ENCODE results near the gene PRRC2A.

Gene PRRC2A

GRCh38 chr6:31620586-31621319 lies at the start of gene PRRC2A:
Gene PRRC2A (plus strand): TSS chr6:31620715. CDS start chr6:31622790, 2,075 bp downstream.
- DNase-seq, result peak; percentile 91

DNA sequence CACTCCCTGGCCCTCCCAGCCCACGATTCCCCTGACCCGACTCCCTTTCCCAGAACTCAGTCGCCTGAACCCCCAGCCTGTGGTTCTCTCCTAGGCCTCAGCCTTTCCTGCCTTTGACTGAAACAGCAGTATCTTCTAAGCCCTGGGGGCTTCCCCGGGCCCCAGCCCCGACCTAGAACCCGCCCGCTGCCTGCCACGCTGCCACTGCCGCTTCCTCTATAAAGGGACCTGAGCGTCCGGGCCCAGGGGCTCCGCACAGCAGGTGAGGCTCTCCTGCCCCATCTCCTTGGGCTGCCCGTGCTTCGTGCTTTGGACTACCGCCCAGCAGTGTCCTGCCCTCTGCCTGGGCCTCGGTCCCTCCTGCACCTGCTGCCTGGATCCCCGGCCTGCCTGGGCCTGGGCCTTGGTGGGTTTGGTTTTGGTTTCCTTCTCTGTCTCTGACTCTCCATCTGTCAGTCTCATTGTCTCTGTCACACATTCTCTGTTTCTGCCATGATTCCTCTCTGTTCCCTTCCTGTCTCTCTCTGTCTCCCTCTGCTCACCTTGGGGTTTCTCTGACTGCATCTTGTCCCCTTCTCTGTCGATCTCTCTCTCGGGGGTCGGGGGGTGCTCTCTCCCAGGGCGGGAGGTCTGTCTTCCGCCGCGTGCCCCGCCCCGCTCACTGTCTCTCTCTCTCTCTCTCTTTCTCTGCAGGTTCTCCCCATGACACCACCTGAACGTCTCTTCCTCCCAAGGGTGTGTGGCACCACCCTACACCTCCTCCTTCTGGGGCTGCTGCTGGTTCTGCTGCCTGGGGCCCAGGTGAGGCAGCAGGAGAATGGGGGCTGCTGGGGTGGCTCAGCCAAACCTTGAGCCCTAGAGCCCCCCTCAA lies 48.2 kb upstream of the PRRC2A start, which contains the start of gene LTA:
Gene LTA, plus strand, starts transcription at position 249 of the 871 bp plus-strand sequence. Its CDS starts 454 bp downstream, at position 703.
- no peak for DNase-seq

DNA sequence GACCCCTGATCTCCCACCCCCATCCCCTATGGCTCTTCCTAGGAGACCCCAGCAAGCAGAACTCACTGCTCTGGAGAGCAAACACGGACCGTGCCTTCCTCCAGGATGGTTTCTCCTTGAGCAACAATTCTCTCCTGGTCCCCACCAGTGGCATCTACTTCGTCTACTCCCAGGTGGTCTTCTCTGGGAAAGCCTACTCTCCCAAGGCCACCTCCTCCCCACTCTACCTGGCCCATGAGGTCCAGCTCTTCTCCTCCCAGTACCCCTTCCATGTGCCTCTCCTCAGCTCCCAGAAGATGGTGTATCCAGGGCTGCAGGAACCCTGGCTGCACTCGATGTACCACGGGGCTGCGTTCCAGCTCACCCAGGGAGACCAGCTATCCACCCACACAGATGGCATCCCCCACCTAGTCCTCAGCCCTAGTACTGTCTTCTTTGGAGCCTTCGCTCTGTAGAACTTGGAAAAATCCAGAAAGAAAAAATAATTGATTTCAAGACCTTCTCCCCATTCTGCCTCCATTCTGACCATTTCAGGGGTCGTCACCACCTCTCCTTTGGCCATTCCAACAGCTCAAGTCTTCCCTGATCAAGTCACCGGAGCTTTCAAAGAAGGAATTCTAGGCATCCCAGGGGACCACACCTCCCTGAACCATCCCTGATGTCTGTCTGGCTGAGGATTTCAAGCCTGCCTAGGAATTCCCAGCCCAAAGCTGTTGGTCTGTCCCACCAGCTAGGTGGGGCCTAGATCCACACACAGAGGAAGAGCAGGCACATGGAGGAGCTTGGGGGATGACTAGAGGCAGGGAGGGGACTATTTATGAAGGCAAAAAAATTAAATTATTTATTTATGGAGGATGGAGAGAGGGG lies 47.0 kb upstream of the PRRC2A start:
- DNase-seq, result no peak

- no peak for DNase-seq
Measured at GRCh38 chr6:31574106-31575061, 46.1 kb upstream of the PRRC2A start.

GRCh38 chr6:31575335-31575901 lies 45.1 kb upstream of the PRRC2A start, which contains the start of gene TNF:
Gene TNF (plus strand): TSS chr6:31575565. CDS start chr6:31575742, 177 bp downstream.
- DNase-seq, result no peak

GRCh38 chr6:31575952-31576685 lies 44.4 kb upstream of the PRRC2A start:
- DNase-seq, result no peak

DNA sequence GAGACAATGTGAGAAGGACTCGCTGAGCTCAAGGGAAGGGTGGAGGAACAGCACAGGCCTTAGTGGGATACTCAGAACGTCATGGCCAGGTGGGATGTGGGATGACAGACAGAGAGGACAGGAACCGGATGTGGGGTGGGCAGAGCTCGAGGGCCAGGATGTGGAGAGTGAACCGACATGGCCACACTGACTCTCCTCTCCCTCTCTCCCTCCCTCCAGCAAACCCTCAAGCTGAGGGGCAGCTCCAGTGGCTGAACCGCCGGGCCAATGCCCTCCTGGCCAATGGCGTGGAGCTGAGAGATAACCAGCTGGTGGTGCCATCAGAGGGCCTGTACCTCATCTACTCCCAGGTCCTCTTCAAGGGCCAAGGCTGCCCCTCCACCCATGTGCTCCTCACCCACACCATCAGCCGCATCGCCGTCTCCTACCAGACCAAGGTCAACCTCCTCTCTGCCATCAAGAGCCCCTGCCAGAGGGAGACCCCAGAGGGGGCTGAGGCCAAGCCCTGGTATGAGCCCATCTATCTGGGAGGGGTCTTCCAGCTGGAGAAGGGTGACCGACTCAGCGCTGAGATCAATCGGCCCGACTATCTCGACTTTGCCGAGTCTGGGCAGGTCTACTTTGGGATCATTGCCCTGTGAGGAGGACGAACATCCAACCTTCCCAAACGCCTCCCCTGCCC lies 43.5 kb upstream of the PRRC2A start:
- no peak for DNase-seq

DNA sequence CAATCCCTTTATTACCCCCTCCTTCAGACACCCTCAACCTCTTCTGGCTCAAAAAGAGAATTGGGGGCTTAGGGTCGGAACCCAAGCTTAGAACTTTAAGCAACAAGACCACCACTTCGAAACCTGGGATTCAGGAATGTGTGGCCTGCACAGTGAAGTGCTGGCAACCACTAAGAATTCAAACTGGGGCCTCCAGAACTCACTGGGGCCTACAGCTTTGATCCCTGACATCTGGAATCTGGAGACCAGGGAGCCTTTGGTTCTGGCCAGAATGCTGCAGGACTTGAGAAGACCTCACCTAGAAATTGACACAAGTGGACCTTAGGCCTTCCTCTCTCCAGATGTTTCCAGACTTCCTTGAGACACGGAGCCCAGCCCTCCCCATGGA lies 42.9 kb upstream of the PRRC2A start:
- no peak for DNase-seq

GRCh38 chr6:31578184-31579118 lies 42.1 kb upstream of the PRRC2A start:
- no peak for DNase-seq

DNA sequence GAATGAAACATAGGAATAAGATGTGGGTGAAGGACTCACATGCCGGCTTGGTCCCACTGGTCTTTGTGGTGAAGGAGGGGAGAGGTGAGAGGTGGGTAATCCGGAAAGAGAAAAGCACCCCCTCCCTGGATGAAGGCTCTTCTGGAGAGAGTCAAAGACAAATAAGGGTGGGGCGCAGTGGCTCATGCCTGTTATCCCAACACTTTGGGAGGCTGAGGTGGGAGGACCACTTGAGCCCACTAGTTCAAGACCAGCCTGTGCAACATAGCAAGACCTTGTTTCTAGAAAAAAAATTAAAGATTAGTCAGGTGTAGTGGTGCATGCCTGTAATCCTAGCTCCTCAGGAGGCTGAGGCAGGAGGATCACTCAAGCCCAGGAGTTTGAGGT lies 41.4 kb upstream of the PRRC2A start:
- no peak for DNase-seq

DNA sequence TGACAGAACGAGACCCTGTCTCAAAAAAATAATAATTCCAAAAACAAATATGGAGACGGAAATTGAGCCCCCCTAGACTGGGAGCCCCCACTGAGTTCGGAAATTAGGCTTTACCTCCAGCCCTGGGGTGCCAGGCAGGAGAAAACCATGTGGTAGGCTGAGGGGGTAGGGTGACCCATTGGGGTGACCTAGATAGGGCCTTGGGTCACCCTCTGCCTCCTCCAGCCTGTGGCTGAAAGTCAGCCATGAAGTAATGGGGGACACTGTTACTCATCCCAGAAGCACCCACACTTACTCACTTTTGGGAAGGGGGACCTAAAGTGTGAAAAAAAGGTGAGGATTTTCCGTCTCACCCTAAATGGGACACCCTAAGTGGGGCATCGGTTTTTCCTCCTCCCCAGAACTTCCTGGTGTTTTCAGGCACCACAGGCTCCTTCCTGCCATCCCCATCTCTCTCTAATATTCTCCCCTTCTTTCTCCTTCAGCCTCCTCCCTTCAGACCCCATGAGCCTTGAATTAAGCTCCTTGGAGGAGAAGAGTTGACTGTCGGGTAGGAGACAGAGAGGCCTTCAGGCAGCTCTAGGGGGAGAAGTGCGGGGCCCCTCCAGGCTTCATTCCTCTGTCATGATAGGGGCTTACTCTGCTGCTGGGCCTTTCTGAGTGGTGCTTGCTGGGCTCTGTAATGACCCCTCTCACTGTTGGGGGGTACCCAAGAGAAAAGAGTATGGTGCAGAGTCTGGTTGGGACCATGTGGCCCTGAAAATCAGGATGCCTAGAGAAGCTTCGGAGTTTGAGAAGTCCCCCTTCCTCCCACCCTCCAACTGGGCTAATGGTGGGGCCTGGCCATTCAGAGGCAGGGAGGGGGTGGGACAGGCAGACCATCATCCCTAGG lies 40.7 kb upstream of the PRRC2A start:
- no peak for DNase-seq

GRCh38 chr6:31580438-31580740 lies 40.1 kb upstream of the PRRC2A start:
- DNase-seq, result no peak

DNA sequence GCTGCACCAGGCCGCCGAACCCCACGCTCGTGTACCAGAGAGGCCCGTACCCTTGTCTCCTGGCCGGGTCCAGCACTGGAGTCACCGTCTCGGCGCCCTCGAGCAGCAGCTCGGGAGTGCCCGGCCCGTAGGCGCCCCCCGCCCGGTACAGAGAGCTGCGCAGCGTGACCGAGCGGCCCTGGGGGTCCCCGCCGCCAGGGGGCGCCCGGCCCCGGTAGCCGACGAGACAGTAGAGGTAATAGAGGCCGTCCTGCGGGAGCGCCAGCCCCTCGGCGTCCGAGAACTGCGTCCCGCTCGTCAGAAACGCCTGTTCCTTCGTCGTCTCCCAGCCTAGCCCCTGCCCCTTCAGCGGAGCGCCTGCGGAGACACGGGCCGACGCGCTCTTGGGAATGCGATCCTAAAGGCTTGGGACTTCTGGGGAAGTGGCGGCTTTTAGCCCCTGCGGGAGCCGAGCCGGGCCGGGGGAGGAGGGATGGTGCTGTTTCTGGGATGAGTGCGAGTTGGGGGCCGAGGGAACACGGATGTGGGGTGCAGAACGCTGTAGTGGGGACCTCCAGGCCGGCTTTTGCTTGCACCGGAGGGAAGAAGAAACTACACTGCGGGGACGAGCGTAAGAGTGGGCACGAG lies 39.6 kb upstream of the PRRC2A start:
- DNase-seq, result peak; percentile 89

GRCh38 chr6:31581434-31582229 lies 38.9 kb upstream of the PRRC2A start:
- DNase-seq, result peak; percentile 38

DNA sequence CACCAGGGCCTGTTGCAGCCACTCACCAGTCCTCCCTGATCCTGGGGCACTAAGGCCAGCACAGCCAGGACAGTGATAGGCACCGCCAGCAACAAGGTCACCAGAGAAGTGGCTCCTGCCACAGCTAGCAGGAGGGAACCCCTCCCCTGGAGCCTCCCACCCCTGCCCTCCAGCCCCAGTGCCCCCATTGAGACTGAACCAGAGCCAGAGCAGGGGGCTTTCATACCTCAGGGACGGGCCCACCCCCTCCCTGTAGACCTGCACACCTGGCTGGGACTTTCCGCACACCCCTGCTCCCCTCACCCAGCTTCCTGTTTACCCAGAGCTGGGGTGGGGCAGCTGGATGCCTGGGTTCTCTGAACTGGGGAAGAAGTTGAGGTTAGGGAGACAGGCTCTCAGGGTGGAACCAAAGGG lies 38.3 kb upstream of the PRRC2A start, which contains the start of gene LTB:
Gene LTB, minus strand, starts transcription at position 195 of the 414 bp plus-strand sequence. Its CDS starts 7 bp downstream, at position 188.
- DNase-seq, result no peak

- peak; percentile 73 for DNase-seq
Measured at GRCh38 chr6:31585491-31585890, 35.0 kb upstream of the PRRC2A start.
